NCI-H69 (cell line): ENCODE measurements around the gene PLGRKT.
"Not testable (repeated sequence)": the region's sequence is repeated elsewhere in the genome, so short reads cannot be mapped to it uniquely, and the experiment has no call there.

Experiments used
- DNase-seq: peaks from one replicate; lab custom pipeline; 2025; lab: John Stamatoyannopoulos, UW

PLGRKT gene

GRCh38 chr9:5452286-5452609, 14.5 kb upstream of the PLGRKT start:
- no peak for DNase-seq

- DNase-seq, result peak; percentile 84
Observed at GRCh38 chr9:5450359-5451091, 12.8 kb upstream of the PLGRKT start, which contains the start of gene CD274. Gene CD274 (plus strand): TSS chr9:5450542. CDS start chr9:5456114, 5,572 bp downstream.

- no peak for DNase-seq
Observed at GRCh38 chr9:5449521-5450358, 12.0 kb upstream of the PLGRKT start.

- no peak for DNase-seq
Observed at GRCh38 chr9:5448461-5449435, 11.0 kb upstream of the PLGRKT start.

- DNase-seq, result no peak
Observed at GRCh38 chr9:5448016-5448415, 10.3 kb upstream of the PLGRKT start.

GRCh38 chr9:5447337-5447736, 9.6 kb upstream of the PLGRKT start:
- no peak for DNase-seq

GRCh38 chr9:5446451-5447236, 8.9 kb upstream of the PLGRKT start:
- DNase-seq, result no peak

GRCh38 chr9:5445886-5446285, 8.2 kb upstream of the PLGRKT start:
- no peak for DNase-seq

GRCh38 chr9:5445096-5445495, 7.4 kb upstream of the PLGRKT start:
- DNase-seq, result not testable (repeated sequence)

GRCh38 chr9:5443850-5444249, 6.1 kb upstream of the PLGRKT start:
- DNase-seq, result no peak

GRCh38 chr9:5442400-5443011, 4.8 kb upstream of the PLGRKT start:
- peak; percentile 68 for DNase-seq

GRCh38 chr9:5441043-5441442, 3.3 kb upstream of the PLGRKT start:
- DNase-seq, result no peak

- DNase-seq, result no peak
Observed at GRCh38 chr9:5440426-5440825, 2.7 kb upstream of the PLGRKT start.

- DNase-seq, result no peak
Observed at GRCh38 chr9:5438301-5439162, 807 bp upstream of the PLGRKT start.

GRCh38 chr9:5436441-5436840, 1.3 kb downstream of the PLGRKT start:
- DNase-seq, result no peak

GRCh38 chr9:5435912-5436311, 1.8 kb downstream of the PLGRKT start:
- no peak for DNase-seq

GRCh38 chr9:5433841-5434810, 3.6 kb downstream of the PLGRKT start:
- DNase-seq, result not testable (repeated sequence)

- not testable (repeated sequence) for DNase-seq
Observed at GRCh38 chr9:5433328-5433727, 4.4 kb downstream of the PLGRKT start.

GRCh38 chr9:5432890-5433289, 4.8 kb downstream of the PLGRKT start:
- DNase-seq, result not testable (repeated sequence)
